GM23338 (cell line): ENCODE data around the gene MINDY4. TPM values are rescaled to one million over a fixed set of nuclear protein-coding genes. Genes with fewer than 3 reads are reported as not detected.
A peak's percentile ranks its signal among the peaks of the same experiment; 100 is the strongest.

Experiments
- ATAC-seq: fragments of 200-7000 bp; cut with Tn5 transposase; 3 replicates; pipeline ENCODE4 v1.9.1; 2020
- DNase-seq: peaks from one replicate; pipeline ENCODE4 v3.0.0-alpha.2; 2015; ENCODE audit warnings: low spot score
- H2AFZ ChIP-seq: fragments of 200-600 bp; sonication (generic); 2 replicates; pipeline ENCODE4 v1.8.0; 2016; ENCODE audit warnings: antibody characterized with exemption, mild to moderate bottlenecking, moderate library complexity
- H3F3A ChIP-seq: fragments of 200-600 bp; sonication (generic); replicated peaks from 2 replicates; pipeline ENCODE4 v1.8.0; 2017; ENCODE audit warnings: antibody characterized with exemption, mixed run types, low read depth
- H3K27ac ChIP-seq: fragments of 200-600 bp; sonication (generic); 2 replicates; pipeline ENCODE4 v1.6.1; 2016; ENCODE audit warnings: low read depth
- H3K27me3 ChIP-seq: fragments of 200-600 bp; sonication (generic); 2 replicates; pipeline ENCODE4 v1.8.0; 2016; ENCODE audit warnings: mild to moderate bottlenecking, mixed run types, moderate library complexity; ENCODE audit not compliant: insufficient read depth
- H3K36me3 ChIP-seq: fragments of 200-600 bp; sonication (generic); 2 replicates; pipeline ENCODE4 v1.8.0; 2016; ENCODE audit warnings: mild to moderate bottlenecking; ENCODE audit not compliant: insufficient read depth
- H3K4me1 ChIP-seq: fragments of 200-600 bp; sonication (generic); 2 replicates; pipeline ENCODE4 v1.8.0; 2016; ENCODE audit warnings: mild to moderate bottlenecking, moderate library complexity; ENCODE audit not compliant: insufficient read depth
- H3K4me2 ChIP-seq: fragments of 200-600 bp; sonication (generic); 2 replicates; pipeline ENCODE4 v1.7.1; 2017; ENCODE audit warnings: mixed run types
- H3K4me3 ChIP-seq: fragments of 200-600 bp; sonication (generic); 2 replicates; pipeline ENCODE4 v1.6.1; 2016; ENCODE audit warnings: mixed run types
- H3K79me2 ChIP-seq: fragments of 200-600 bp; sonication (generic); replicated peaks from 2 replicates; pipeline ENCODE4 v1.8.0; 2017; ENCODE audit warnings: mild to moderate bottlenecking; ENCODE audit not compliant: insufficient read depth
- H3K9me2 ChIP-seq: fragments of 200-600 bp; sonication (generic); 2 replicates; pipeline ENCODE4 v1.8.0; 2017; ENCODE audit not compliant: insufficient read depth
- H4K20me1 ChIP-seq: fragments of 200-600 bp; sonication (generic); replicated peaks from 2 replicates; pipeline ENCODE4 v1.8.0; 2017; ENCODE audit warnings: mild to moderate bottlenecking; ENCODE audit not compliant: insufficient read depth
- H3K27ac Mint-ChIP-seq: 2 replicates; pipeline ENCODE4 v1.8.0; 2020; ENCODE audit warnings: inconsistent platforms, mild to moderate bottlenecking, moderate library complexity, mixed read lengths
- H3K27me3 Mint-ChIP-seq: 3 replicates; pipeline ENCODE4 v1.8.0; 2022; ENCODE audit warnings: low read depth, mild to moderate bottlenecking, moderate library complexity, mixed read lengths, inconsistent platforms; ENCODE audit not compliant: insufficient read depth, poor library complexity
- H3K36me3 Mint-ChIP-seq: 3 replicates; pipeline ENCODE4 v1.8.0; 2021; ENCODE audit warnings: low read depth, mild to moderate bottlenecking, inconsistent platforms, moderate library complexity, mixed read lengths
- H3K4me1 Mint-ChIP-seq: 3 replicates; pipeline ENCODE4 v1.8.0; 2020; ENCODE audit warnings: mild to moderate bottlenecking, inconsistent platforms, mixed read lengths
- H3K4me3 Mint-ChIP-seq: 3 replicates; pipeline ENCODE4 v1.8.0; 2021; ENCODE audit warnings: moderate library complexity, mild to moderate bottlenecking, inconsistent platforms, mixed read lengths
- H3K9me3 Mint-ChIP-seq: 3 replicates; pipeline ENCODE4 v1.8.0; 2020; ENCODE audit warnings: moderate library complexity, mild to moderate bottlenecking, inconsistent platforms, mixed read lengths
- CREB1 ChIP-seq: fragments of 250-450 bp; sonication (Bioruptor Pico); IDR thresholded peaks from 2 replicates; pipeline ENCODE4 v1.5.0; 2020; ENCODE audit warnings: low read depth, mild to moderate bottlenecking, moderate library complexity
- ETS1 ChIP-seq: IDR thresholded peaks from 2 replicates; pipeline ENCODE4 v1.6.1; 2016; ENCODE audit warnings: antibody characterized with exemption
- NANOG ChIP-seq: IDR thresholded peaks from 2 replicates; pipeline ENCODE4 v1.6.1; 2016; ENCODE audit warnings: antibody characterized with exemption, borderline replicate concordance
- ZNF331 ChIP-seq: fragments of 250-450 bp; sonication (Bioruptor Pico); IDR thresholded peaks from 2 replicates; pipeline ENCODE4 v1.5.0; 2020; ENCODE audit warnings: low read depth, mild to moderate bottlenecking, moderate library complexity
- ZNF462 ChIP-seq: fragments of 250-450 bp; sonication (Bioruptor Pico); IDR thresholded peaks from 2 replicates; pipeline ENCODE4 v1.5.0; 2020; ENCODE audit warnings: mild to moderate bottlenecking, moderate library complexity
- polyA plus RNA-seq: library from polyadenylated mRNA; unstranded; fragments of >200 nt; fragmentation: Nextera tagmentation; extraction: Ambion mirVana; gene quantifications from 2 replicates; pipeline ENCODE4 v1.2.1, GENCODE V29; 2016
- total RNA-seq: library from RNA; depleted of rRNA; stranded (reverse); fragments of >200 nt; shearing (Covaris generic); gene quantifications from 2 replicates; pipeline ENCODE4 v1.2.3, GENCODE V29; 2014

MINDY4 gene
- total and polyA plus RNA-seq, 2 experiments from 2014 or later, result 1.7 to 4.4 TPM

GRCh38 chr7:30770845-30771173 is 408 bp upstream of the MINDY4 start:
- Histone ChIP-seq H3K79me2 (no peaks in the 10 kb centered on the region; the same call in 1 of the 2 replicates), H3K27ac (no peak overlapping the region), H4K20me1 (no peaks in the 10 kb centered on the region; the same call in 1 of the 2 replicates), H3K4me2 (peak overlapping the region; percentile 95), H3K4me3 (peak overlapping the region; percentile 97), H3F3A (no peaks in the 10 kb centered on the region), H3K4me1 (peaks cover 6% of the 10 kb centered on the region; the same call in 1 of the 2 replicates), H3K36me3 (no peaks in the 10 kb centered on the region), H2AFZ (peak overlapping the region; percentile 99), H3K27me3 (no peaks in the 10 kb centered on the region), H3K9me2 (no peaks in the 10 kb centered on the region)
- H3K27ac Mint-ChIP-seq, result no peak overlapping the region
- no peaks in the 10 kb centered on the region for H3K9me3 Mint-ChIP-seq
- no peaks in the 10 kb centered on the region for H3K36me3 Mint-ChIP-seq
- no peak for DNase-seq
- ATAC-seq, result no peak
- H3K27me3 Mint-ChIP-seq, result no peaks in the 10 kb centered on the region
- no peak for TF ChIP-seq ZNF462 (CRISPR knock-in tag)
- TF ChIP-seq CREB1 (CRISPR knock-in tag), result no peak
- TF ChIP-seq NANOG, result no peak
- no peak for TF ChIP-seq ZNF331 (CRISPR knock-in tag)
- TF ChIP-seq ETS1, result no peak
- peaks cover 8% of the 10 kb centered on the region; the same call in 2 of the 3 replicates for H3K4me1 Mint-ChIP-seq
- peak overlapping the region; percentile 80 for H3K4me3 Mint-ChIP-seq
